ENCODE results near the gene LDAF1.
"Not testable (repeated sequence)": the region's sequence is repeated elsewhere in the genome, so short reads cannot be mapped to it uniquely, and the experiment has no call there.

LDAF1 gene

DNA sequence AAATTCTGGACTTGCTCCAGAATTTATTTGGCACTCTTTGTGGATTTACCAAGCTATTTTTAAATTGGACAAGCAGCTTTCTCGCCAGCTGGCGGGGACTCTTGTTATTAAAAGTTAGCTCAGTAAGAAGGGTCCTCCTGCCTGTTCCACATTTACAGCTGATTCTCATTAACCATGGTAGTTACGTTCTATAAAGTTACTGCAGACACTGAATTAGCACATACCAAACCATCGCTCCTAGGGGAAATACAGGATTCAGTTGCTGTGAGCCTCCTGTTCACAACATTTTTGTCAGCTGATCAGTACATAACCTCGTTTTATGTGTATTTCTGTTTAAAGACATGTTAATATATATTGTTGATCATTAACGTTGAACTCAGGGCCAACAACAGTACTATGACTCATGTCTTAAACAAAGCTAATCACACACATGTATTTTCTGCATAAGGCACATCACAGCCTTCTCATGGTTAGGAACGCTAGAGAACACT lies 4.2 kb downstream of the LDAF1 start:
- DNase-seq (ENCODE audit: low spot score) = no peak

DNA sequence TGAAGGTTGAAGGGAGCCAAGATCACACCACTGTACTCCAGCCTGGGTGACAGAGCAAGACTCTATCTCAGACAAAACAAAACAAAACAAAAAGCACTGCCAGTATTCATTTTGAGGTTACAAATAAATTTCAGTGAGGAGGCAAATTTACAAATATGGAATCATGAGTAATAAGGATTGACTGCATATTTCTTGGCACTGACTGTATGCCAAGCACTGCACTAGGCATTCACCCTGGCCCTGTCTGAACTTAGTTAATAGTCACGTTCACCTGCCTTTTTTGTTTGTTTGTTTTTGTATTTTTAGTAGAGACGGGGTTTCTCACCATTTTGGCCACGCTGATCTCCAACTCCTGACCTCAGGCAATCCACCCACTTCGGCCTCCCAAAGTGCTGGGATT lies 5.1 kb downstream of the LDAF1 start:
- DNase-seq (ENCODE audit: low spot score) = no peak

DNA sequence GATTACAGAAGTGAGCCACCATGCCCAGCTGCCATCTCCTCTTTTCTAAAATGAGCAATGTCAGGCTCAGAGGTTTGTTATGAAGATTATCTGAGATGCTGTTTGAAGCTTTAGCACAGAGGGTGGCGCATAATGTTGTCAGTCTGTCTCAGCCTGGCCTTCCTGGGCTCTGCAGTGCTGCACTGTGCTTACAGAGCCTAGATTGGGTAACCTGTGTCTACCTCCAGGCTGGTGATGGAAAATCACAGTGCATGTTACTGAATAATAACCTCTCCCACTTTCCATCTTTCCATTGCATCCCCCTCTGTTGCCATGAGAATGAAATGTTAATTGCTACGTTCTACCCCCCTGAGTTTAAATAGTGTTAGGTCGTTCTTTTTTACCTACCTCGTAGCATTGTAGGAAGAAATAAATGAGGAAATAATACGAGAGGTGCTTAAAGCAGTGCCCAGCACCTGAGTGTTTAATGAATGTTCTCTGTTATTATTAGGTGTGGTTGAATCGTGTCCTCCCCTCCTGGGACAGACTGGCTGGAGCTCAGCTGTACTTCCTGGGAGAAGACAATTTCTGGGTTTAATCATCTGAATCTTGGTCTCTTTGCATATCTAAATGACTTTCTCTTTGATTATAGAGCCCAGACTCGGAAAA lies 6.2 kb downstream of the LDAF1 start:
- no peak for DNase-seq (ENCODE audit: low spot score)

GRCh38 chr16:21166561-21166961 lies 8.1 kb downstream of the LDAF1 start:
- no peak for DNase-seq (ENCODE audit: low spot score)

DNA sequence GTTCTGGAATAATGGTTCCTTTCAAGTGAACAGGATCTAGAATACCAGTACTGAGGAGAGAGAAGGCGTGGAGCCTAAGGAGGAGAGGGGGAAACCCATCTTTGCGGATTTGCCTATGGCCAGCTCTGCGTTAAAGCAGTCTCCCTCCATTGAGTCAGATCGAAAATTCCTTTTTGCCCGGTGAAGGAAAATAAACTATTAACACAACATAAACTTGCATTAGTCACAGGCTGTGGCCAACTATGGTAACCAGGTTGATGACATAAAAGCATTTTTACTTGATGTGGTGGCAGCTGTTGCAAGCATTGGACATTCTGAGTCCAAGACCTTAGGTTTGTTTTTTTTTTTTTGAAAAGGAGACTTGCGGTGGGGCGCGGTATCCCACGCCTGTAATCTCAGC lies 8.9 kb downstream of the LDAF1 start:
- DNase-seq (ENCODE audit: low spot score) = peak; percentile 63

DNA sequence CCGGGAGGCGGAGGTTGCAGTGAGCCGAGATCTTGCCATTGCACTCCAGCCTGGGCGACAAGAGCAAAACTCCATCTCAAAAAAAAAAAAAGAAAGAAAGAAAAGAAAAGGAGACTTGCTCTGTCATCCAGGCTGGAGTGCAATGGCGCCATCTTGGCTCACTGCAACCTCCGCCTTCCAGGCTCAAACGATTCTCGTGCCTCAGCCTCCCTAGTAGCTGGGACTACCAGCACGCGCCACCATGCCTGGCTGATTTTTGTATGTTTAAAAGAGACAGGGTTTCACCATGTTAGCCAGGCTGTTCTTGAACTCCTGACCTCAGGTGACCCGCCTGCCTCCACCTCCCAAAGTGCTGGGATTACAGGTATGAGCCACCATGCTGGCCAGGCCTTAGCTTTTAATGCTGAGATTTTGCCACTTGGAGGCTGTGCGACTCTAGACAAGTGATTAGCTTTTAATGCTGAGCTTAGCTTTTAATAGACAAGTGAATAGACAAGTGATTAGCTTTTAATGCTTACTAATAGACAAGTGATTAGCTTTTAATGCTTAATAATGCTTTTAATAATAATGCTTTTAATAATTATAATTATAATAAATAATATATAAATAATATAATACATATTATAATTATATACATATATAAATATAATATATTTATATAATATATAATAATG lies 9.6 kb downstream of the LDAF1 start:
- no peak for DNase-seq (ENCODE audit: low spot score)

GRCh38 chr16:21169249-21169981 lies 10.9 kb downstream of the LDAF1 start:
- peak; percentile 36 for DNase-seq (ENCODE audit: low spot score)

- not testable (repeated sequence) for DNase-seq (ENCODE audit: low spot score)
Observed at GRCh38 chr16:21170116-21170515, 11.6 kb downstream of the LDAF1 start.

GRCh38 chr16:21172650-21173049 lies 14.2 kb downstream of the LDAF1 start:
- no peak for DNase-seq (ENCODE audit: low spot score)

- no peak for DNase-seq (ENCODE audit: low spot score)
Observed at GRCh38 chr16:21175397-21175796, 16.9 kb downstream of the LDAF1 start.

DNA sequence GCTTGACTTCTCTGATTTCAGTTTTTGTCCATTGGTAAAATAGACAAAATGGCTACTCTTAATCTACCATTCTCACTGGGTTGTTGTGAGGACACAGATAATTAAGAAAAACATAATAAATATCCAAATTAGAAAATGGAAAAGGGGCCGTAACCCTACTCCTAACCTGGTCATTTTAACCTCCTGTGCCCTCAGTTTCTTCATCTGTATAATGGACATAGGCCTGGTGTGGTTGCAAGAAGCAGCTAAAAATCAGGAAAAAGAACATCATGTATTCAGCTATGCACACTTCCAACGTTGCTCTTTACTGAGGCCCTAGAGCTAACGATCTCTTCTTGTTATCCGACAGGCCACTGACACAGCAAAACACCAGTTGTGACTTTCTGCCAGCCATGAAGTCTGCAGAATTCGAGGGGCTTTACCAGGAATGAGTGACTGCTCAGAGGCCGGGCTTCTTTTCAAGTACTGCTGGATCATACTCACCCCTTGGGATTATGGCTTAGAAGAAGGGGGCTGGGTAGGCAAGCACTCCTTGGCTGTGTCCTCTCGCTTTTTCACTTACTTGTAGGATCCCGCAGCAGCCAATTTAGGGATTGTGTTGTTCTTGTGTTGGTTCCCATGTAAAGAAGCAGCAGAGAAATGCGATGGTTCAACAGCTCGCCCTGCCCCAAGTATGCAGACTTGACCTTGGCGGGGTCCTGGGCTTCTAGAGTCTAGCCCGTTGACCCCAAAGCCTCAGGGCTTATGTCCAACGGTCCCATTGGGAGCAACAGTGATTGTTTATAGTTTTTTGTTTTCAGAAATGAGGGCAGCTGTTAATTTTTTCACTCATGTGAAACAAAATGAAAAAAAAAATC lies 20.9 kb downstream of the LDAF1 start:
- no peak for DNase-seq (ENCODE audit: low spot score)

GRCh38 chr16:21179983-21180365 lies 21.5 kb downstream of the LDAF1 start:
- DNase-seq (ENCODE audit: low spot score) = no peak

- DNase-seq (ENCODE audit: low spot score) = no peak
Observed at GRCh38 chr16:21183995-21184394, 25.5 kb downstream of the LDAF1 start.

- DNase-seq (ENCODE audit: low spot score) = no peak
Observed at GRCh38 chr16:21184834-21185233, 26.4 kb downstream of the LDAF1 start.

GRCh38 chr16:21185659-21186325 lies 27.3 kb downstream of the LDAF1 start:
- no peak for DNase-seq (ENCODE audit: low spot score)

GRCh38 chr16:21186326-21186691 lies 27.8 kb downstream of the LDAF1 start:
- no peak for DNase-seq (ENCODE audit: low spot score)

DNA sequence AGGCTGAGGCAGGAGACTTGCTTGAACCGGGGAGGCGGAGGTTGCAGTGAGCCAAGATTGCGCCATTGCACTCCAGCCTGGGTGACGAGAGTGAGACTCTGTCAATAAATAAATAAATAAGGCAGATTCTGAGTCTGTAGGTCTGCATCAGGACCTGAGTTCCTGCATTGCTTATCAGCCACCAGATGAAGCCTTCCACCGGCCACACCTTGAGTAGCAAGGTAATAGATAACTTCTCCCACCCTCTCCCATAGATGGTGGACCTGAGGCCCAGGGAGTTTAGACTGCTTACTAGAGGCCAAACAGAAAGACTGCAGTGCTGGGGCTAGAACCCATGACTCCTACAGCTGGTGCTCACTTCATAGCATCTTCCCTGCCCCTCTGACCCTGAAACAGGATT lies 30.8 kb downstream of the LDAF1 start:
- DNase-seq (ENCODE audit: low spot score) = no peak

- DNase-seq (ENCODE audit: low spot score) = no peak
Observed at GRCh38 chr16:21190013-21190412, 31.5 kb downstream of the LDAF1 start.

DNA sequence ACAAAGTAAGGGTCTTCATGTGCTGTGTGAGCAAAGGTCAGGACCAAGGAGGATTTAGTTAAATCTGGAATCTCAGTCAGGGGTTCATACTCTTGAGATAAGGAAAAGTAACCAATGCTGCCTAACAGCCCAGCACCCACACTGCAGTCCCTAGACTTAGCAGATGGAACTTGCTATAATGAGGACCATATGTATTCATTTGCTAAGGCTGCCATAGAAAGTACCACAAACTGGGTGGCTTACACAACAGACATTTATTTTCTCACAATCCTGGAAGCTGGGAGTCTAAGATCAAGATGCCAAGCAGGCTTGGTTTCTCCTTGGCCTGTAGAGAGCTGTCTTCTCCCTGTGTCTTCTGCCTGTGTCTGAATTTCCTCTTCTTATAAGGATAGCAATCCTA lies 32.1 kb downstream of the LDAF1 start:
- no peak for DNase-seq (ENCODE audit: low spot score)

DNA sequence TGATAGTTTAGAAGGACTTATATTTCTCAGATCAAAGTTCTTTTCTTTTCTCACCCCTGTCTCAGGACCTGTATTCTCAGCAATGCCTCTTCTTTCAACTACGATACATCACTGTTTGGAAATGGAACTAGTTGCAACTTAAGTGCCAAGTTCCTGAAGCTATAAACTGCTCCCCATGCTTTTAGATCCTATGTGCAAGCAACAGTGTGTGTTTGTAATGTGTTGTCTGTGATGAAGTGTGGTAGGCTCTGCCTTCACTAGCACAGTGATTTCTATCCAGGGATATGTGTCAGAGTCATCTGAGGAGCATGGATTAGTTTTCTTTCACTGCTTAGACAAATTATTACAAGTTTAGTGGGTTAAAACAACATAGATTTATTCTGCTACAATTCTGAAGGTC lies 34.5 kb downstream of the LDAF1 start:
- DNase-seq (ENCODE audit: low spot score) = no peak

DNA sequence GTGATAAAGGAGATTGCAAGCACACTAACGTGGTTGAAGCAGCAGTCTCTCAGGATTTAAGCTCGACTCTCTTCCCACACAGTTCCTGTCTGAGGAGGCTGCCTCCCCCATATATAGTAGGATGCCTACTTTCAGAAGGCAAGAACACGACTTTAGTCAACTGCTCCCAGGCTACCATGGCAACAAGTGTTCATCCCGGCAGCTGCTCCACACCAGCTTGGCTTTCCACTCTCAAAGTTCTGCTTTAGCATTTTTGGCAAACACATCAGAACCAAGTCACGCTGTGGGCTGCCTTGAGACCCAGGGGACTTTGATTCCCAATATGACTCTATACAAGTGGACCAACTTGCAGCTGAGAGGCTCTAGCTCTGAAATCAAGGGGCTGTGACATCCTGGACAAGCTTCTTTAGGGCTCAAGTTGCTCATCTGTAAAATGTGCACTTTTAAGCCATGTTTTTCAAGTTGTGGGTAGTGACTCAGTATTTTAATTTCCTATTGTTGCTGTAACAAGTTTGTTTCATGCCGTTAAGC lies 36.4 kb downstream of the LDAF1 start:
- peak; percentile 21 for DNase-seq (ENCODE audit: low spot score)

Data from hepatic stellate cell (primary cell).